PC-9 (cell line): ENCODE data around the gene CRB2. TPM values are rescaled to one million over a fixed set of nuclear protein-coding genes. Genes with fewer than 3 reads are reported as not detected.

ENCODE experiments used
- BruUV-seq: library from RNA; stranded (reverse); fragments of 400-500 nt; replicated peaks from 2 replicates; lab custom pipeline; 2021; lab: Mats Ljungman, UMichigan
- CTCF ChIA-PET: fragments of 300-600 bp; sonication (Branson Sonifier 250); formaldehyde crosslinking; loops from one replicate; lab custom pipeline; 2022; ENCODE audit warnings: antibody characterized with exemption; lab: Charles Lee
- POLR2A ChIA-PET: fragments of 300-600 bp; sonication (Branson Sonifier 250); formaldehyde crosslinking; loops from one replicate; lab custom pipeline; 2022; ENCODE audit warnings: antibody characterized with exemption; ENCODE audit not compliant: unreplicated experiment; lab: Charles Lee
- DNase-seq, 2 experiments: peaks; one replicate each; pipeline versions ENCODE4 v3.0.0 to v3.0.0-alpha.2; 2015 to 2022; ENCODE audit warnings: mixed read lengths in 1 of 2
- H2AFZ ChIP-seq: fragments of 200-600 bp; sonication (generic); 2 replicates; pipeline ENCODE4 v1.8.1; 2017; ENCODE audit warnings: antibody characterized with exemption
- H3F3A ChIP-seq: fragments of 200-600 bp; sonication (generic); 2 replicates; pipeline ENCODE4 v1.8.1; 2017; ENCODE audit warnings: antibody characterized with exemption, mild to moderate bottlenecking, low read depth; ENCODE audit not compliant: insufficient read depth
- H3K27ac ChIP-seq: fragments of 200-600 bp; sonication (generic); 2 replicates; pipeline ENCODE4 v1.6.1; 2016; ENCODE audit warnings: mixed run types
- H3K27me3 ChIP-seq: fragments of 200-600 bp; sonication (generic); 2 replicates; pipeline ENCODE4 v1.6.1; 2016; ENCODE audit warnings: low read depth, mixed run types; ENCODE audit not compliant: insufficient read depth
- H3K36me3 ChIP-seq: fragments of 200-600 bp; sonication (generic); 2 replicates; pipeline ENCODE4 v1.6.1; 2016; ENCODE audit warnings: low read depth, mixed run types
- H3K4me1 ChIP-seq: fragments of 200-600 bp; sonication (generic); replicated peaks from 2 replicates; pipeline ENCODE4 v1.6.1; 2016; ENCODE audit warnings: mixed run types; ENCODE audit not compliant: insufficient read depth
- H3K4me2 ChIP-seq: fragments of 200-600 bp; sonication (generic); 2 replicates; pipeline ENCODE4 v1.6.1; 2017; ENCODE audit warnings: mixed run types
- H3K4me3 ChIP-seq: fragments of 200-600 bp; sonication (generic); 2 replicates; pipeline ENCODE4 v1.6.1; 2016; ENCODE audit warnings: mixed run types
- H3K79me2 ChIP-seq: fragments of 200-600 bp; sonication (generic); 2 replicates; pipeline ENCODE4 v1.6.1; 2017; ENCODE audit warnings: low read depth, mixed run types
- H3K9me2 ChIP-seq: fragments of 200-600 bp; sonication (generic); 2 replicates; pipeline ENCODE4 v1.8.1; 2017; ENCODE audit warnings: mild to moderate bottlenecking; ENCODE audit not compliant: insufficient read depth
- H3K9me3 ChIP-seq: fragments of 200-600 bp; sonication (generic); 2 replicates; pipeline ENCODE4 v1.8.1; 2016; ENCODE audit warnings: low read depth; ENCODE audit not compliant: insufficient read depth
- H4K20me1 ChIP-seq: fragments of 200-600 bp; sonication (generic); 2 replicates; pipeline ENCODE4 v1.8.1; 2017; ENCODE audit not compliant: insufficient read depth
- EZH2 ChIP-seq: fragments of 200-600 bp; sonication (generic); IDR thresholded peaks from 2 replicates; pipeline ENCODE4 v1.8.0; 2017; ENCODE audit warnings: antibody characterized with exemption, low read depth
- intact Hi-C: fragments of 100-400 bp; cut with micrococcal nuclease; formaldehyde crosslinking; loops from one replicate; pipeline ENCODE4 v1.10.0; 2022; ENCODE audit not compliant: unreplicated experiment
- total RNA-seq: library from RNA; stranded (reverse); gene quantifications from 2 replicates; pipeline ENCODE4 v1.2.3, GENCODE V29; 2021
- TF ChIP-seq, protein P1 (sequence below): fragments of 200-600 bp; sonication (generic); conservative IDR thresholded peaks from 2 replicates; pipeline ENCODE4 v1.6.1; 2017; ENCODE audit warnings: mixed run types, antibody characterized with exemption, mild to moderate bottlenecking, moderate library complexity

Gene CRB2
- total RNA-seq, 1 experiment from 2014 or later, result not detected

DNA sequence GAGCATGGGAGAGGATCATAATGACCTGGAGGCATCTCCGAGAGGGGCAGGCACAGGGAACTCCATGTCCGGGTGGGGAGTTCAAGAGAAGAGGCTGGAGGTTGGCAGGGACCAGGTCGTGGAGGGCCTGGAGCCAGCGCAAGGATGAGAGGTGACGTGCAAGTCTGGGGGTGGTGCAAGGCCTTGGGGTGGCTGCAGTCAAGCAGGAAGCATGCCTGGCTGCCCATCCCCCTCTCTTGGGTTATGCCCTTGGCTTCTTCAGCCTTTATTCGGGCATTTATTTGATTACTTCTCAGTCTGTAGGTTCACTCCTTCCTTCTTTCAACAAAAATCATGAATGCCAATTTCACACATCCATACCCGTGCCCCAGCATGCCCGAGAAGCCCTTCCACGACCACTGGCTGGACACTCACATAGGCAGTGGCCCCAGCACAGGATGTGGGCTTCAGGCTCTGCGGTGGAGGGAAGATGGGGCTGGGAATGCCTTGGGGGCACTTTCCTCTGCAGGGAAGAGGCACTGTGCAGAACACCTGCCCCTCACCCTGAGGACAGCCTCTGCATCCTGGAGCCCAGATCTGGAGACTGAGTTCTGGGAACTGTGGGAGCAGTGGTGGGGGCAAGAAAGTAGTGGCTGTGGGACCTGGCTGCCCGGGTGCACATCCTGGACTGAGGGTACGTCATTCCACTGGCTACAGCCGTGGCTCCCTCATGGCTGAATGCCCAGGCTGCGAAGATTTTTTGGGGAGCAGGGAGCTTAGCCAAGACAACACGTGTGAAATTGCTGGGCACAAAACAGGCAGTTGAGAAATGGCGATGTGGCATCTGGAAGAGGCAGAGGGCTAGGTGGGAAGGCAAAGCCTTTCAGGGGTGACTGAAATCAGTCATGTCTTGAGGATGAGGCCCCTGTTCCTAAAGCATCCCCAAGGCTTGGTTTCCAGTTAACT lies 38.6 kb downstream of the CRB2 start:
- Histone ChIP-seq H3K4me3 (no peak overlapping the region), H3K27me3 (no peaks in the 10 kb centered on the region), H2AFZ (no peak overlapping the region), H3K4me1 (no peaks in the 10 kb centered on the region), H3F3A (no peaks in the 10 kb centered on the region), H3K27ac (no peak overlapping the region), H3K9me2 (no peaks in the 10 kb centered on the region), H3K9me3 (no peaks in the 10 kb centered on the region), H3K4me2 (no peak overlapping the region), H3K36me3 (no peaks in the 10 kb centered on the region), H4K20me1 (no peaks in the 10 kb centered on the region), H3K79me2 (no peaks in the 10 kb centered on the region)
- ChIA-PET POLR2A (no interaction called here), CTCF (no interaction called here)
- TF ChIP-seq, protein P1, sequence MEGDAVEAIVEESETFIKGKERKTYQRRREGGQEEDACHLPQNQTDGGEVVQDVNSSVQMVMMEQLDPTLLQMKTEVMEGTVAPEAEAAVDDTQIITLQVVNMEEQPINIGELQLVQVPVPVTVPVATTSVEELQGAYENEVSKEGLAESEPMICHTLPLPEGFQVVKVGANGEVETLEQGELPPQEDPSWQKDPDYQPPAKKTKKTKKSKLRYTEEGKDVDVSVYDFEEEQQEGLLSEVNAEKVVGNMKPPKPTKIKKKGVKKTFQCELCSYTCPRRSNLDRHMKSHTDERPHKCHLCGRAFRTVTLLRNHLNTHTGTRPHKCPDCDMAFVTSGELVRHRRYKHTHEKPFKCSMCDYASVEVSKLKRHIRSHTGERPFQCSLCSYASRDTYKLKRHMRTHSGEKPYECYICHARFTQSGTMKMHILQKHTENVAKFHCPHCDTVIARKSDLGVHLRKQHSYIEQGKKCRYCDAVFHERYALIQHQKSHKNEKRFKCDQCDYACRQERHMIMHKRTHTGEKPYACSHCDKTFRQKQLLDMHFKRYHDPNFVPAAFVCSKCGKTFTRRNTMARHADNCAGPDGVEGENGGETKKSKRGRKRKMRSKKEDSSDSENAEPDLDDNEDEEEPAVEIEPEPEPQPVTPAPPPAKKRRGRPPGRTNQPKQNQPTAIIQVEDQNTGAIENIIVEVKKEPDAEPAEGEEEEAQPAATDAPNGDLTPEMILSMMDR, result no peak
- TF ChIP-seq EZH2, result no peak
- intact Hi-C loops, result no loop called here
- no peak for DNase-seq
- BruUV-seq, result no TSS peak

DNA sequence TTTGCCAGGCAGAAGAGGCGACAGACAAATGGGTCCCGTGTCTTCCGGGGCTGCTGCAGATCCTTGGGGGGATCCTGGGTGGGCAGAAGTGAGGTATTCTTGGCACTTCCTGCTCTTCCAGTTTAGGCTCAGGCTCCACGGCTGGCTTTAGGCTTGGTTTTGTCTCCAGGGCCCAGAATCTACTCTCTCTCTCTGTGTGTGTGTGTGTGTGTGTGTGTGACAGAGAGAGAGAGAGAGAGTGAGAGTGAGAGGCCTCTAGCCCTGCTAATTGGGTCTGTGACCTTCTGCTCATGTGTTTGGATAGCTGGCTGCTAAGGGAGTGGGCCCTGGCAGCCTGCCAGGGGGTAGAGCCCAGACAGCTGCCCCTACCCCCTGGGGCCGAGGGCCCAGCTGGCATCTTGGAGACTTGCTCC lies 39.3 kb downstream of the CRB2 start:
- intact Hi-C loops, result no loop called here
- no peak for DNase-seq
- no TSS peak for BruUV-seq
- no peak overlapping the region for H3K4me3 ChIP-seq
- H3K9me3 ChIP-seq, result no peaks in the 10 kb centered on the region
- H3K9me2 ChIP-seq, result no peaks in the 10 kb centered on the region
- no peaks in the 10 kb centered on the region for H4K20me1 ChIP-seq
- ChIA-PET POLR2A (interaction anchor here (0.5 kb wide), 1 partner anchor 11 kb away, joined by 9 read pairs; no protein-coding TSS in a partner anchor), CTCF (no interaction called here)
- H2AFZ ChIP-seq, result no peak overlapping the region
- H3K27ac ChIP-seq, result no peak overlapping the region
- H3K4me2 ChIP-seq, result no peak overlapping the region
- no peaks in the 10 kb centered on the region for H3K27me3 ChIP-seq
- no peaks in the 10 kb centered on the region for H3K4me1 ChIP-seq
- no peaks in the 10 kb centered on the region for H3K79me2 ChIP-seq
- H3F3A ChIP-seq, result no peaks in the 10 kb centered on the region
- TF ChIP-seq EZH2, result no peak
- TF ChIP-seq, protein P1, result no peak
- H3K36me3 ChIP-seq, result no peaks in the 10 kb centered on the region

DNA sequence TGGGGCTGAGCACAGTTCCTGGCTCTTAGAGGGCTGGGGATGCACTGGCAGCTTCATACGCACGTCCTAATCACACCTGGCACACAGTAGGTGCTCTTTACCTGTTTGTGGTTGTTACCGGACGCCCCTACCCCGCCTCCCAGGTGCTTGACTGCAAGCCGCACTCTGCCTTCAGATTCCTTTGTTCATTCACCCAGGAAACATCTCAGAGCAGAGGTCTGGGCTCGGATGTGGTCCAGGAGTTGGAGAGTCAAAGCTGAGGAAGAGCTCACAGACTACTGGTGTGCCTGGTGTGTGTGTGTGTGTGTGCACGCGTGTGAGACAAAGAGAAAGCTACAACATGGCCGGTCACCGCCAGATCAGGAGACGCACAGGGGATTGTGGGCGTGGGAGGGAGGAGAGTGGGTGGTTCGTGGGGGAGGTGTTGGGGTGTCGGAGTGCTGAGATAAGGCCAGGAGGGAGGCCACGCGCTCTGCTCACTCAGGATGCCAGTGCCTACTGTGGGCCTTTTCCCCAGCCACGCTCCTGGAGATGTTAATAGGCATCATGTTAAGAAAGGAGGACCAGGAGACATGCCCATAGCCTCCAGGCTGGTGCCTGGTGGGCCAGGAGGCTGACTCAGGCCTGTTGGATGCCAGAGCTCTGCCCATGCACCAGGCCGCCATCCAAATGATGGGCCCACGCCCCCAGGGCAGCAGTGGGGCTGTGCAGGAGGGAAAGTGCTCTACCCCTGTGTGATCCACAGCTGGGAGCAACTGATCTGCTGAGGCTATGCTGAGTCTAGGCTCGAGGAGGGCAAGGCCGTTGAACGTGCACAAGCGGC lies 39.9 kb downstream of the CRB2 start:
- Histone ChIP-seq H3K79me2 (no peaks in the 10 kb centered on the region), H3K27me3 (no peaks in the 10 kb centered on the region), H3K9me2 (no peaks in the 10 kb centered on the region), H3K4me3 (no peak overlapping the region), H3F3A (no peaks in the 10 kb centered on the region), H3K36me3 (no peaks in the 10 kb centered on the region), H3K4me1 (no peaks in the 10 kb centered on the region), H2AFZ (no peak overlapping the region), H4K20me1 (no peaks in the 10 kb centered on the region), H3K9me3 (no peaks in the 10 kb centered on the region), H3K27ac (no peak overlapping the region), H3K4me2 (no peak overlapping the region)
- ChIA-PET POLR2A (interaction anchor here (0.5 kb wide), 1 partner anchor 11 kb away, joined by 9 read pairs; no protein-coding TSS in a partner anchor), CTCF (no interaction called here)
- TF ChIP-seq EZH2, result no peak
- TF ChIP-seq, protein P1, result no peak
- BruUV-seq, result no TSS peak
- DNase-seq, result no peak
- intact Hi-C loops, result no loop called here
